Subcutaneous adipose tissue (tissue), 4 donors: ENCODE data around the gene ZNF865. TPM values are rescaled to one million over a fixed set of nuclear protein-coding genes. Genes with fewer than 3 reads are reported as not detected.

Experiments used
- total RNA-seq, 4 donors: library from RNA; depleted of rRNA; stranded (reverse); fragments of >200 nt; gene quantifications; one replicate each; pipeline ENCODE4 v1.1.0, GENCODE V29; 2016
- TF ChIP-seq, protein P1 (sequence below): fragments of 450-650 bp; IDR thresholded peaks from one replicate; pipeline ENCODE4 v1.5.1; 2016; ENCODE audit warnings: low read depth, mild to moderate bottlenecking, control low read depth, antibody characterized with exemption, moderate library complexity

Gene ZNF865
- 1 to 10 TPM; 1.8 to 8.9 (median 3.6) TPM for total RNA-seq

- TF ChIP-seq, protein P1, sequence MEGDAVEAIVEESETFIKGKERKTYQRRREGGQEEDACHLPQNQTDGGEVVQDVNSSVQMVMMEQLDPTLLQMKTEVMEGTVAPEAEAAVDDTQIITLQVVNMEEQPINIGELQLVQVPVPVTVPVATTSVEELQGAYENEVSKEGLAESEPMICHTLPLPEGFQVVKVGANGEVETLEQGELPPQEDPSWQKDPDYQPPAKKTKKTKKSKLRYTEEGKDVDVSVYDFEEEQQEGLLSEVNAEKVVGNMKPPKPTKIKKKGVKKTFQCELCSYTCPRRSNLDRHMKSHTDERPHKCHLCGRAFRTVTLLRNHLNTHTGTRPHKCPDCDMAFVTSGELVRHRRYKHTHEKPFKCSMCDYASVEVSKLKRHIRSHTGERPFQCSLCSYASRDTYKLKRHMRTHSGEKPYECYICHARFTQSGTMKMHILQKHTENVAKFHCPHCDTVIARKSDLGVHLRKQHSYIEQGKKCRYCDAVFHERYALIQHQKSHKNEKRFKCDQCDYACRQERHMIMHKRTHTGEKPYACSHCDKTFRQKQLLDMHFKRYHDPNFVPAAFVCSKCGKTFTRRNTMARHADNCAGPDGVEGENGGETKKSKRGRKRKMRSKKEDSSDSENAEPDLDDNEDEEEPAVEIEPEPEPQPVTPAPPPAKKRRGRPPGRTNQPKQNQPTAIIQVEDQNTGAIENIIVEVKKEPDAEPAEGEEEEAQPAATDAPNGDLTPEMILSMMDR, result no peak
Observed at GRCh38 chr19:55605637-55606470, at the start of gene ZNF865. ZNF865 (plus strand) TSS chr19:55605647; CDS start chr19:55613619, 7,972 bp downstream.

DNA sequence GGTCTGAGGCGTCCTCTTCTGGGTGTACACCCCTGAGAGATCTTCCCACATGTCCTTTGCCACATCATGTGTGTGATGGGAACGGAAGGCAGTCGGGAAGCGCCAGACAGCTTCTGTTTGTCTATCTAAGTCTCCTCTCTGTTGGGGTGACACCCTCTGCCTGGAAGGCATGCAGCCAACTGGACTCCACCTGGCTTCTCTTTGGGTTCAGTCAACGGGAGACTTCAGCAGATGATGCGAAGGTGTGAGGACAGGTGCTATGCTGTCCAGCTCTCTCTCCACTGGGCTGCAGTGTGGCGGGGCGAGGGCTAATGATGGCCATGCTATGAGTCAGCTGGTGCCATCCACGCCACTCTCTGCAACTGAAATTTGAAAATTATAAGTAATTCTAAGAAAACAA is 45.8 kb upstream of the ZNF865 start:
- TF ChIP-seq, protein P1, result no peak

DNA sequence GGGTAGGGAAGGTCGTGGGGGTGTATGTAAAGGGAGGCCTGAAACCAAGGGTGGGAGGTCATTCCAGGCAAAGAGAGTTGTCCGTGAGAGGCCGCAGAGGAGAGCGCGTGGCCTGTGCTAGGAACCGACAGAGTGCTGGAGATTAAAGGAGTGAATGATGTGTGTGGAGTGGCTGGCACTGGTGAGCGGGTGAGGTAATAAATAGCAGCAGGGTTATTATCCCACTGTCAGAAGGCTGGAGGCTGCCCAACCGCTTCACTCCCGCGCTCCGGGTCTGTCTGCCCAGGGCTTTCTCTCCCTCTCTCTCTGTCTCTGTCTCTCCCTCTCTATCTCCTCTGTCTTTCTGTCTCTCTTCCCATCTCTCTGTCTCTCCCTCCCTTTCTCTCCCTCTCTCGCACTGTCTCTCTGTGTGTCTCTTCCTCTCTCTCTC is 42.2 kb upstream of the ZNF865 start:
- TF ChIP-seq, protein P1, result no peak

DNA sequence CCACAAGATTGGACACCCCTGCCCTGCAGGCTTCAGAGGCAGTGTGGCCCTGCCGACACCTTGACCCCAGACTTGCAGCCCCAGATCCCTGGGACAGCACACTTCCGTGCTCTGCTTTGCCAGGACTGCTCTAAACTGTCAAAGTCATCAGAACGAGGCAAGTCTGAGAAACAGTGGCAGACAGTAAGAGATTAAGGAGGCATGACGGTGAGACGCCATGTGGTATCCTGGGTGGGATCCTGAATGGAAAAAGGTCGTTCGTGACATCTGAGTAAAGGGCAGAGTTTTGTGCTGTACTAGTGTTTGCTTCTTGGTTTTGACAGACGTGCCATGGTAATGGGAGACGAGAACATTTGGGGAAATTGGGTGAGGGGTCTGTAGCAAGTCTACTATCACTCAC is 38.6 kb upstream of the ZNF865 start:
- TF ChIP-seq, protein P1, result no peak

DNA sequence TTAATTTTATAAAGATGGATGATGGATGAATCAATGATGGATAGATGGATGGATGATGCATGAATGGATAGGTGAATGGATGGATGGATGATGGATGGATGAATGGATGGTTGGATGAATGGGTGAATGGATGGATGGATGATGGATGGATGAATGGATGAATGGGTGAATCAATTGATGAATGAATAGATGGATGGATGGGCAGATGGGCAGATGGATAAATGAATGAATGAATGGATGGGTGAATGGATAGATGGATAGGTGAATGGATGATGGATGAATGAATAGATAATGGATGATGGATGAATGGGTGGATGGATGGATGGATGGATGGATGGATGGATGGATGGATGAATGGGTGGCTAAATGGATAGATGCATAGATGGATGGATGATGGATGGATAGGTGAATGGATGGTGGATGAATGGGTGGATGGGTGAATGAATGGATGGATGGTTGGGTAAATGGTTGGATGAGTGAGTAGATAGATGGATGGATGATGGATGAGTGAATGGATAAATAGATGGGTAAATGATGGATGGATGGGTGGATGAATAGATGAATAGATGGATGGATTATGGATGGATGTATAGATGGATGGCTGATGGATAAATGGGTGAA is 37.6 kb upstream of the ZNF865 start:
- TF ChIP-seq, protein P1, result no peak

DNA sequence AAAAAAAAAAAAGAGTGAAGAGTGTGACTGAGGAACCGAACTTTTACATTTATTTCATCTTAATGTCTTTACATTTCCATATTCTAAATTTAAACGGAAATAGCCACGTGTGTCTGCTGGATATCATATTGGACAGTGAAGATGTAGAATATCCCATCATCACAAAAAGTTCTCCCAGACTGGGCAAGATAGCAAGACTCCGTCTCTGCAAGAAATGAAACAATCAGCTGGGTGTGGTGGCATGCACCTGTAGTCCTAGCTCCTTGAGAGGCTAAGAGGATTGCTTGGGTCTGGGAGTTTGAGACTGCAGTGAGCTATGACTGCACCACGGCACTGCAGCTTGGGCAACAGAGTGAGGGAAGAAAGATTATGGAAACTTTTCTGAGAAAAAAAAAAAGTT is 28.7 kb upstream of the ZNF865 start:
- TF ChIP-seq, protein P1, result no peak

DNA sequence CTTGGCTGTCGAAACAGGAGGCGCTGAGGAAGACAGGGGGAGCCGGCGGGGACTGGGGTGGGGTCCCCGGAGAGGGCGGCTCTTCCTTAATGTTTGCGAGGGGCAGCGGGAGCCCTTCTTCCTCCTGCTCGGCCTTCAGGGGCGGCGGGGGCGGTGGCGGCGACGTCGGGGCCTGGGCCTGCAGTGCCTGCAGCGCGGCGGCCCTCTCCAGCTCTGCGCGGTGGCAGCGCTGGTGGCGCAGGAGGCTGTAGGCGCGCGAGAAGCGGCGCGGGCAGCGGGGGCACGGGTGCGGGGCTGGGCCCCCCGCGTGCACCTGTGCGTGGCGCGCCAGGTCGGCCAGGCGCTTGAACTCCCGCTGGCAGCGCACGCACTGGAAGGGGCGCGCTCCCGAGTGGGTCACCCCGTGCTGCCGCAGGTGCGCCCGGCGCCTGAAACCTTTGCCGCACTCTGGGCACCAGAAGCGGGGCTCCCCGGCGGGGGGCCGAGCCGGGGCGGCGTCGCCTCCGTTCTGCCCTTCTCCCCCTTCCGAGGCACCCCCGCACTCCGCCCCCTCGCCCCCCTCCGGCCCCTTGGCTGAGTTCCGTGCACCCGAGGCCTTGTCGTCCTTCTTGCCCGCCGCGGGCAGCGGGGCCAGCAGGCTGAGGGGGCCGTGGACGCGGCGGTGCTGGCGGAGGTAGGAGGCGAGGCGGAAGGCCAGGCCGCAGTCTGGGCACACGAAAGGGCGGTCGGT is 27.3 kb upstream of the ZNF865 start:
- TF ChIP-seq, protein P1, result no peak
